Measurements from ENCODE around the gene FRMD8. TPM values are rescaled to one million over a fixed set of nuclear protein-coding genes. Genes with fewer than 3 reads are reported as not detected.

Gene FRMD8
- total and polyA plus RNA-seq, 2 donors (not counting 1 experiment from before 2014, with no cell fraction given), result 14.9 to 15.3 TPM

DNA sequence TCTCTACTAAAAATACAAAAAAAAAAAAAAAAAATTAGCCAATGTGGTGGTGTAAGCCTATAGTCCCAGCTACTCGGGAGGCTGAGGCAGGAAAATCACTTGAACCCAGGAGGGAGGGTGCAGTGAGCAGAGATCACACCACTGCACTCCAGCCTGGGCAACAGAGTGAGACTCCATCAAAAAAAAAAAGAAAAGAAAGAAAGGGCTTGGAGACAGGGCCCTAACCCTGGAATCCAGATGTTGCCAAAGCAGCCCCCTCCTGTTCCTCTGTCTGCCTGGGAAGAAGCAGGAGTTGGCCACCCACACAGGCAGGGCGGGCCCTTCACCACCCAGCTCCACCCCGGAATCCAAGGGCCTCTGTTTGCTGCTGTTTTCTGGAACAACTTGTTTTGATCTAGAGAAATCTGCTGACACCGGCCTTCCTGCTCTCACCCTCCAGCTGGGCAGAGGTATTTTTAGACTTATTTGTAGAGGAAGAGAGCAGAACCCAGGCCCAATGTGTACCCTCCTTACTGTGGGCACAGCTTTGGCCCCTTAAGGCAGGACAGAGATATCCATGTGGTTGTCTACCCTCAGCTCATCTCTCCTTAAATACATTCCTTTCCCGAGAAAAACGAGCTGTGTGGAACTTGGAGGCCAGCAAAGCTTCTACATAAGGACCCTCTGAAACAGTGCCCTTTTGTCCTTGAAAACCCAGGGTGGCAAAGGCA is 33.5 kb downstream of the FRMD8 start:
- H3K4me1 ChIP-seq (ENCODE audit: control insufficient read depth, extremely low read depth, insufficient read depth, low read length), result peaks cover 39% of the 10 kb centered on the region
- TF ChIP-seq, protein P1, sequence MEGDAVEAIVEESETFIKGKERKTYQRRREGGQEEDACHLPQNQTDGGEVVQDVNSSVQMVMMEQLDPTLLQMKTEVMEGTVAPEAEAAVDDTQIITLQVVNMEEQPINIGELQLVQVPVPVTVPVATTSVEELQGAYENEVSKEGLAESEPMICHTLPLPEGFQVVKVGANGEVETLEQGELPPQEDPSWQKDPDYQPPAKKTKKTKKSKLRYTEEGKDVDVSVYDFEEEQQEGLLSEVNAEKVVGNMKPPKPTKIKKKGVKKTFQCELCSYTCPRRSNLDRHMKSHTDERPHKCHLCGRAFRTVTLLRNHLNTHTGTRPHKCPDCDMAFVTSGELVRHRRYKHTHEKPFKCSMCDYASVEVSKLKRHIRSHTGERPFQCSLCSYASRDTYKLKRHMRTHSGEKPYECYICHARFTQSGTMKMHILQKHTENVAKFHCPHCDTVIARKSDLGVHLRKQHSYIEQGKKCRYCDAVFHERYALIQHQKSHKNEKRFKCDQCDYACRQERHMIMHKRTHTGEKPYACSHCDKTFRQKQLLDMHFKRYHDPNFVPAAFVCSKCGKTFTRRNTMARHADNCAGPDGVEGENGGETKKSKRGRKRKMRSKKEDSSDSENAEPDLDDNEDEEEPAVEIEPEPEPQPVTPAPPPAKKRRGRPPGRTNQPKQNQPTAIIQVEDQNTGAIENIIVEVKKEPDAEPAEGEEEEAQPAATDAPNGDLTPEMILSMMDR (conservative IDR thresholded peaks at IDR 0.05 in 1 of 2, IDR thresholded peaks at IDR 0.05 in 1 of 2; ENCODE audit: low read depth in 1 of 2, low read length in 2 of 2), result no peak
- no peak for TF ChIP-seq EZH2 (IDR thresholded peaks at IDR 0.05; ENCODE audit: low read length, missing control alignments)
- H3K79me2 ChIP-seq (ENCODE audit: control insufficient read depth, insufficient read depth, low read length), result peaks cover 64% of the 10 kb centered on the region
- no peaks in the 10 kb centered on the region for H3K27me3 ChIP-seq (ENCODE audit: control insufficient read depth, insufficient read depth, low read length)
- H3K9me3 ChIP-seq (ENCODE audit: control insufficient read depth, insufficient read depth, low read depth, low read length), result no peaks in the 10 kb centered on the region
- peak; percentile 91 to 97 for DNase-seq (ENCODE audit: low read depth in 2 of 2)
- H3K4me2 ChIP-seq (ENCODE audit: extremely low read depth, insufficient read depth, low read length), result peak overlapping the region; percentile 90
- peak overlapping the region in 3 of 4 experiments; percentile 6 to 61 (median 58) for H3K4me3 ChIP-seq (replicated peaks in 1 of 4; ENCODE audit: control extremely low read depth in 1 of 4, insufficient read depth in 1 of 4, low read depth in 3 of 4, low read length in 4 of 4)
- peaks cover 7% of the 10 kb centered on the region for H4K20me1 ChIP-seq (ENCODE audit: control insufficient read depth, extremely low read depth, insufficient read depth, low read length)
- peak overlapping the region; percentile 100 for H3K27ac ChIP-seq (ENCODE audit: insufficient read depth, low read length)
- peak overlapping the region; percentile 89 for H3K9ac ChIP-seq (ENCODE audit: insufficient read depth, low read length)
- H2AFZ ChIP-seq (ENCODE audit: low read length), result no peak overlapping the region
- peaks cover 6% of the 10 kb centered on the region for H3K36me3 ChIP-seq (ENCODE audit: control insufficient read depth, insufficient read depth, low read length)

DNA sequence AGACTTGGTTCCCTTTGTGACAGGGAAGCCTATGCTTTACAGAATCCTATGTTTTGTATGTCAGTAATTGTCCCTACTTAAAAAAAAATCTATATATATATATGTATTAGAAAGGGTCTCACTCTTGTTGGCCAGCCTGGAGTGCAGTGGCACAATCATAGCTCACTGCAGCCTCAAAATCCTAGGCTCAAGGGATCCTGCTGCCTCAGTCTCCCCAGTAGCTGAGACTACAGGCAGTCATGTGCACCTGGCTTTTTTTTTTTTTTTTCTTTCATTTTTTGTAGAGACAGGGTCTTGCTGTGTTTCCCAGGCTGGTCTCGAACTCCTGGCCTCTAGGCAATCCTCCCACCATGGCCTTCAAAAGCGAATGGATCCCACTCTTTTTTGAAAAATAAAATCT is 34.1 kb downstream of the FRMD8 start:
- Histone ChIP-seq H2AFZ (ENCODE audit: low read length) (no peak overlapping the region), H4K20me1 (ENCODE audit: control insufficient read depth, extremely low read depth, insufficient read depth, low read length) (peaks cover 9% of the 10 kb centered on the region), H3K4me2 (ENCODE audit: extremely low read depth, insufficient read depth, low read length) (peak overlapping the region; percentile 74), H3K36me3 (ENCODE audit: control insufficient read depth, insufficient read depth, low read length) (peaks cover 9% of the 10 kb centered on the region), H3K79me2 (ENCODE audit: control insufficient read depth, insufficient read depth, low read length) (peaks cover 70% of the 10 kb centered on the region), H3K27ac (ENCODE audit: insufficient read depth, low read length) (peak overlapping the region; percentile 100), H3K9ac (ENCODE audit: insufficient read depth, low read length) (peak overlapping the region; percentile 97), H3K4me1 (ENCODE audit: control insufficient read depth, extremely low read depth, insufficient read depth, low read length) (peaks cover 39% of the 10 kb centered on the region), H3K9me3 (ENCODE audit: control insufficient read depth, insufficient read depth, low read depth, low read length) (no peaks in the 10 kb centered on the region), H3K27me3 (ENCODE audit: control insufficient read depth, insufficient read depth, low read length) (no peaks in the 10 kb centered on the region), H3K4me3 (replicated peaks in 1 of 4; ENCODE audit: control extremely low read depth in 1 of 4, insufficient read depth in 1 of 4, low read depth in 3 of 4, low read length in 4 of 4) (peak overlapping the region in 2 of 4 experiments; percentile 36 to 61)
- DNase-seq (ENCODE audit: low read depth in 2 of 2), result no peak
- TF ChIP-seq, protein P1 (conservative IDR thresholded peaks at IDR 0.05 in 1 of 2, IDR thresholded peaks at IDR 0.05 in 1 of 2; ENCODE audit: low read depth in 1 of 2, low read length in 2 of 2), result no peak
- no peak for TF ChIP-seq EZH2 (IDR thresholded peaks at IDR 0.05; ENCODE audit: low read length, missing control alignments)

DNA sequence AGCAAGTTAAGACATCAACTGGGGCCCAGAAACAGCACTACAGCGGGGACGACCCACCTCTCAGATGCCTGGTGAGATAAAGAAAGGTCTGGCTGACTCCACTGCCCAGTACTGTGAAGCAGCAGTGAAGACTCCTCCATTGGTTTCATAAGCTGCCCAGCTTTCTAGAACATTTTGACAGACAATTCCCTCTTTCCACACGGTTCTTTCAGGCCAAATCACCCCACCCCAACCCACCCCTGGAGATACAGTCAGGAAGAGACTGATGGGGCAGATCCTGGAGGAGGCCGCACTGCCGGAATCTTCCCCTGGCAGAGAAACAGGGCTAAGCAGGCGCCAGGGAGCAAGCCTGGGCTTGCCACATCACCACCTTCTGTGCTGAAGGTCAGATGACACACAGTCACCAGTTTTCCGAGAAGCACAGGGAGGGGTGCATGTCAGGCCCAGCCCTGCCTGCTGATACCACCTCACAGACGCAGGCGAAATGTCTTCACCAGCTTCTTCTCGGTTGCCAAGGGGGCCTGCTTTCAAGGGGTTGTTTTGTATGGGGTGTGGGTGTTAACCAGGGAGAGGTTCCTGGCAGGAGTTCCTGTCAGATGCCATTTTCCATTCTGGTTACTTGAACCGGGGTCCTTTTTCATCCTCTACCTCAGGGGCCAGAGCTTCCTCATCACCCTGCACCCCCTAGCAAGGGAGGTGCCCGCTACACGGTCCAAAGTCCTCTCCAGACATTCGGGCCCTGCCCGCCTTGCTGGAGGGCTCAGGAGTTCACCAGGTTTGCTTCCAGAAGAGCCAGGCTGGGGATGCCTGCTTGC is 34.7 kb downstream of the FRMD8 start:
- H3K4me3 ChIP-seq (replicated peaks in 1 of 4; ENCODE audit: control extremely low read depth in 1 of 4, insufficient read depth in 1 of 4, low read depth in 3 of 4, low read length in 4 of 4), result peak overlapping the region; percentile 64 to 90 (median 66)

More for the DNA sequence above, 34.7 kb downstream of the FRMD8 start:
- peaks cover 10% of the 10 kb centered on the region for H3K36me3 ChIP-seq (ENCODE audit: control insufficient read depth, insufficient read depth, low read length)
- no peaks in the 10 kb centered on the region for H3K27me3 ChIP-seq (ENCODE audit: control insufficient read depth, insufficient read depth, low read length)
- H3K9me3 ChIP-seq (ENCODE audit: control insufficient read depth, insufficient read depth, low read depth, low read length), result no peaks in the 10 kb centered on the region
- peaks cover 11% of the 10 kb centered on the region for H4K20me1 ChIP-seq (ENCODE audit: control insufficient read depth, extremely low read depth, insufficient read depth, low read length)
- DNase-seq (ENCODE audit: low read depth in 2 of 2), result peak; percentile 99 to 100
- H3K79me2 ChIP-seq (ENCODE audit: control insufficient read depth, insufficient read depth, low read length), result peaks cover 75% of the 10 kb centered on the region
- peaks cover 39% of the 10 kb centered on the region for H3K4me1 ChIP-seq (ENCODE audit: control insufficient read depth, extremely low read depth, insufficient read depth, low read length)
- H2AFZ ChIP-seq (ENCODE audit: low read length), result no peak overlapping the region
- H3K27ac ChIP-seq (ENCODE audit: insufficient read depth, low read length), result peak overlapping the region; percentile 100
- peak overlapping the region; percentile 97 for H3K9ac ChIP-seq (ENCODE audit: insufficient read depth, low read length)
- H3K4me2 ChIP-seq (ENCODE audit: extremely low read depth, insufficient read depth, low read length), result peak overlapping the region; percentile 92
- TF ChIP-seq, protein P1 (conservative IDR thresholded peaks at IDR 0.05 in 1 of 2, IDR thresholded peaks at IDR 0.05 in 1 of 2; ENCODE audit: low read depth in 1 of 2, low read length in 2 of 2), result no peak
- no peak for TF ChIP-seq EZH2 (IDR thresholded peaks at IDR 0.05; ENCODE audit: low read length, missing control alignments)

Data from fibroblast of lung (primary cell).